Camera-type eye (tissue), 1 donor: ENCODE data around the gene TBC1D10A. TPM values are rescaled to one million over a fixed set of nuclear protein-coding genes. Genes with fewer than 3 reads are reported as not detected.

ENCODE experiments used
- total RNA-seq: library from RNA; depleted of rRNA; stranded (reverse); fragments of >200 nt; gene quantifications from one replicate; pipeline ENCODE4 v1.2.3, GENCODE V29; 2014

Gene TBC1D10A, protein sequence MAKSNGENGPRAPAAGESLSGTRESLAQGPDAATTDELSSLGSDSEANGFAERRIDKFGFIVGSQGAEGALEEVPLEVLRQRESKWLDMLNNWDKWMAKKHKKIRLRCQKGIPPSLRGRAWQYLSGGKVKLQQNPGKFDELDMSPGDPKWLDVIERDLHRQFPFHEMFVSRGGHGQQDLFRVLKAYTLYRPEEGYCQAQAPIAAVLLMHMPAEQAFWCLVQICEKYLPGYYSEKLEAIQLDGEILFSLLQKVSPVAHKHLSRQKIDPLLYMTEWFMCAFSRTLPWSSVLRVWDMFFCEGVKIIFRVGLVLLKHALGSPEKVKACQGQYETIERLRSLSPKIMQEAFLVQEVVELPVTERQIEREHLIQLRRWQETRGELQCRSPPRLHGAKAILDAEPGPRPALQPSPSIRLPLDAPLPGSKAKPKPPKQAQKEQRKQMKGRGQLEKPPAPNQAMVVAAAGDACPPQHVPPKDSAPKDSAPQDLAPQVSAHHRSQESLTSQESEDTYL
- total RNA-seq, result 13.7 TPM

DNA sequence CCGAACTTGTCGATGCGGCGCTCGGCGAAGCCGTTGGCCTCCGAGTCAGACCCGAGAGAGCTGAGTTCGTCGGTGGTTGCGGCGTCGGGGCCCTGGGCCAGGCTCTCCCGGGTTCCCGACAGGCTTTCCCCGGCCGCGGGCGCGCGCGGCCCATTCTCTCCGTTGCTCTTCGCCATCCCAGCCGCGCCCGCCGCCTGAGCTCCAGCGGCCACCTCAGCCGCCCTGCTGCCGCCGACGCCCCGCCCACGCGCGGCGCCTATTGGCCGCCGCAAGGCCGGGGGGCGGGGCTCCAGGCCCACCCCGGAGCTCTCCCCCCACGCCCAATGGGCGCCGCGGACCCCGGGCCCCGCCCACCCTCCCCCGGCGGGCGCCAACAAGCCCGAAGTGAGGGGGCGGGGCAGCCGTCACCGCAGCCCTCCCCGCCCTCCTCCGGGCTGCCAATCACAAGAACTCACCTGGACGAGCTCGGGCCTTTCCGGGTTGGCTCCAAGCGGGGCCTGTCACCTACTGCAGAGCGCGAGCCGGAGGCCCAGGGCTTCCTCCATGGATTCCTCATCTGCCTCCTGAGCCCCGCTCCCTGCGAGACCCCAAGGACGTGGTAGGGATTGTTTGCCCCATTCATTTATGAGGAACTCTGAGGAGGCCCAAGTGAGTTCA, at the start of gene TBC1D10A:
Gene TBC1D10A (minus strand): TSS at position 236 of the 657 bp plus-strand sequence. CDS start 60 bp downstream, at position 176.

DNA sequence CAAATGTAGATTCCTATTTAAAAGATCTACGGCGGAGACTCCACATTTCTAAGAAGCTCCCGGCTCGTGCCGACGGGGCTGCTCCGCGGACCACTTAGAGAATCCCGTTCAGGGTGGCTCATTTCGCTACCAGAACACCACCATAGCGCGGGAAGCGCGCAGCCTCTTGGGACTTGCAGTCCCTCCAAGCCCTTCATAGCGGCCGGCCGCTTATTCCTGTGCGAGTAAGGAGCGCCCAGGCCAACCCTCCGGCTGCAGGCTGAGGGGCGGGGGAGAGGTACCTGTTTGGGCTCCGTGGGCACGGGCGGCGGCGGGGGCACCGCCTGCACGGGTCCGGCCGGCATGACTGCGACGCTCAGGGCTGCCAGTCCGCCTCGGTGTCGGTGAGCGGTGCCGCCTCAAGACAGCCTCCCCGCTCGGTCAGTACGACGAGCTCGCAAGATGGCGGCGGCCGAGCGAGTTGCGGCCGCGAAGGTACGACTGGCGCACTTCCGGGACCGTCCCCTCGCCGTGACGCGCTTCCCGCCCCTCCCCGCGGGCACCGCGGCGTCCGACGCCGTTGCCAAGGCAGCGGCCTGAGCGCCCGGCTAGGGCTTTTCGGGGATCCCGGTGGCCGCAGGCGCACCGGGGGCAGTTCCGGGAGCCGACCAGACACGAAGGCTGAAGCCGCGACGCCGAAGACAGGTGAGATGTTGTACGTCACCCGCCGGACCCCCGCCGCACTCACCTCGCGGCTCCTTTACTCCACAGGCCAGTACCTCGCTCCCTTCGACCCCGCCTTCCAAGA, 29.9 kb upstream of the TBC1D10A start, which contains the start of the genes CCDC157 and SF3A1:
Gene CCDC157 (plus strand): TSS at position 559 of the 787 bp plus-strand sequence. CDS start 8,994 bp downstream, outside the sequence.
Gene SF3A1 (minus strand): TSS at position 446 of the 787 bp plus-strand sequence. CDS start 102 bp downstream, at position 344.

DNA sequence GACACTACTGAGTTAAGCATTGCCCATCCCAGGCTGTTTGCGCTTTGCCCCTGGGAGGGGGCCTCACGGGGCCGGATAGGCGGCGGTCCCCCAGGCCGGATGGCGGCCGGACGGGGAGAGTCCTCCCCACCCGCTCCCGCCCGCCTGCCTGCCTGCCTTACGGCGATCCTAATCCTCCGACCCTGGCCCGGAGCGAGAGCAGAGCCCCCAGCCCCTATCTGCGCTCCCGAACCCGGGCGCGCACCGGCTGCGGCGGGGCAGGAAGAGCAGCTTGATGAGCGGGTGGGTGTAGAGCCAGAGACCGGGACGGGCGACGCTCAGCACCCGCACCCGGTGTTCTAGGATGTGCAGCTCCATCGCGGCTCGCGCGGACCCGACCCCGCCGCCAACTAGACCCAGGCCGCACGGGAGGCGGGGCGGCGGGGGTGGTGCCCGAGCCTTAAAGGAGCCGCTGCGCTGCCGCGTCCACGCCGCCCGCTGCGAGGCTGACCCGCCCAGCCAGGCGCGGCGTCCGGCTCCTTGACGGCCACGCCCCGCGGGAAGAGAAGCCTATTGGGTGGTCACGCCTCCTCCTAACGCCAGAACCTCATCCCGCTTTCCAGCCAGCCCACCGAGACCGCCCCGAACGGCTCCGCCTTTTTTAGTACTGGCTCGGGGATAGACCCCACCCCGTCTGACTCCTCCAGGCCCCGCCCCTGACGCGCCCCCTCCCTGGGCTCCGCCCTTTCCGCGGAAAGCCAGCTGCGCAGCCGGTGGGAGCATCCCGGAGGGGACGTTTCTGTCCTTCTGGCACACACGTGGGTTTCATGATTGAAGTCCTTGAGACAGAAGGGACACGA, 37.4 kb downstream of the TBC1D10A start, which contains the start of gene CASTOR1:
Gene CASTOR1 (minus strand): TSS at position 365 of the 839 bp plus-strand sequence. CDS start 8 bp downstream, at position 357.

DNA sequence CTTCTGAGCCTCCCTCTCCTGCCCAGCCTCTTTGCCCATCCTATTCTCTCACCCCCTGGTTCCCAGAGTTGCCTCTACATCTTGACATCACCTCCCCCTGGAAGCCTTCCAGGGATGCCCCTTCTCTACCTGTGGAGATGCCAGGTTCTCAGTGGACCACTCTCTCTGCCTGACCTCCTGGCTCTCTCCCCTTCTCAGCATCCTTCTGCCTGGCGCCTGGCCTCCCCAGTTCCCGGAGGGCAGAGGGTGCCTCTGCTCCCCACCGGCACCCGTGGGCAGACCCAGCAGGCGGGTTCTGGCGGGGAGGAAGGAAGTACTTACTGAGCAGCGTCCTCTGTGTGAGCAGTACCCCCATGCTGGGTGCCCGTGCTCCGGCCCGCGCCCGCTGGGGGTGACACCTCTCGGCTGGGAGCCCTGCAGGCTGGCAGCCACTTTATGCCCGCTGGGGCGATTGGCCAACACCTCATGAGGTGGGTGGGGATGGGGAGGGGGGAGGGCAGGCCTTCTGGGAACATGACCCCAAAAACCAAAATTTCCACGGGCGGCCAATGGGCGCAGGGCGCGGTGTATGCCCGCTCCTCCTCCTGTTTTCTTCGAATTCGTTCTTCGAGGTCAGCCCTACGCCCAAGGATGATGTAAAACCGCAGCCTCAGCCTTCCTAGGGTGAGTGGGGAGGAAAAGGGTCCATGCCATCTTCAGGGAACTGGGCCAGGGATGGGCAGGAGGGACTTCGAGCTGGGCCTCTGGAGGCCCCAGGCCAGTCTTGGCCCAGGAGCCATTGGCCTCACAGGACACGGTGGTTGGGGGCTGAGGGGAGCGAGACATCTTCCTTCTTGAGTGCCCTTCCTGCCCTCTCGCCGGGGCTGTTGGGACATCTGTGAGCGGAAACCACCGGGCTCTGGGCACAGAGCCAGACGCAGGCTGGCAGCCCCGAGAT, 60.0 kb downstream of the TBC1D10A start, which contains the start of gene OSM:
Gene OSM (minus strand): TSS at position 407 of the 937 bp plus-strand sequence. CDS start 52 bp downstream, at position 355.

DNA sequence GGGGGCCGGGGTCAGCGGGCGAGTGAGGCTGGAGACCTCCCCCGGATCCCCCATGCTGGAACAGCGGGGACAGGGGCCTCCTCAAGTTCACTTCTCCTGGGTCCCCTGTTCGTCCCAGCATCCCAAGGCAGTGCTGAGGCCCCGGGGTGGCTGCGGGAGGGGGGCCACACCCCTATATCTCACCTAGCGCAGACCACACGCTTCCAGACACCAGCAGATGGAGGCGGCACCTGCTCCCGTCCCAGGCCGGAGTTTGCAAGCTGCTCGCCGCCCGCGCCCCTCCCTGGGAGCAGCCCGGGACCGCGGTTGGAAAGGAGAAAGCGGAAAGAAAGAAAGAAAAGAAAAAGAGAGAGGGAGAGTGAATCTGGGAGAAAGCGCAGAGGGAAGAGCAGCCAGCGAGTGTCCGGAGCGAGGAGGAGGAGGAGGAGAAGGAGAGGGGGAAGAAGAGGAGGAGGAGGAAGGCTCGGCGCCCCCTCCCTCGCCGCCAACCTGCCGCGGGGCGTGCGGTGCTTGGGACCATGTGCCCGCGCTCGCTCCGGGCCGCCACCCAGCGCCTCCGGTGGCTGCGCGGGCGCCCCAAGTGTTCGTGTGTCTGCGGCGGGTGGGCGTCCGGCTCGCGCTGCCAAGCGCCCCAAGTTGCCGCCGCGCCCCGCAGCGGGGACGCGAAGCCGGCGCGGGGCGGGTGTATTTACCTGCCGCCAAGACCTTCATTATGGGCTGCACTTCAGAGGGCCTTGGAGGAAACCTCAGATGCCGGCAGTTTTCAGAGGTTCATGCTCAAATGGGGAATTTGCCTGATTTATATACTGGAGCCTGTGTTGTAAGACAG, 80.5 kb downstream of the TBC1D10A start, which contains the start of gene LIF:
Gene LIF (minus strand): TSS at position 775 of the 829 bp plus-strand sequence. CDS start 64 bp downstream, at position 711.

Other genes with a start within 250 kb of the TBC1D10A start
- 1.6 TPM for gene HORMAD2, start 246.5 kb downstream of the TBC1D10A start, total RNA-seq
- gene LIF, start 80.2 kb downstream of the TBC1D10A start, total RNA-seq, result 0.93 TPM
- gene OSM, start 60.1 kb downstream of the TBC1D10A start, total RNA-seq, result 0.77 TPM
- 11.8 TPM for gene CASTOR1, start 37.4 kb downstream of the TBC1D10A start, total RNA-seq
- gene SF3A1, start 30.0 kb upstream of the TBC1D10A start, total RNA-seq, result 78.5 TPM
- 13.0 TPM for gene CCDC157, start 30.1 kb upstream of the TBC1D10A start, total RNA-seq
- gene RNF215, start 60.5 kb upstream of the TBC1D10A start, total RNA-seq, result 19.8 TPM
- 27.5 TPM for gene SEC14L2, start 70.1 kb upstream of the TBC1D10A start, total RNA-seq
- gene MTFP1, start 98.8 kb upstream of the TBC1D10A start, total RNA-seq, result 18.7 TPM
- not detected for gene SEC14L3, start 145.1 kb upstream of the TBC1D10A start, total RNA-seq
- gene SEC14L4, start 178.8 kb upstream of the TBC1D10A start, total RNA-seq, result 0.60 TPM
- gene SEC14L6, start 219.8 kb upstream of the TBC1D10A start, total RNA-seq, result 4.1 TPM
- 2.7 TPM for gene GAL3ST1, start 247.7 kb upstream of the TBC1D10A start, total RNA-seq